H9 (cell line): ENCODE measurements around the gene EEF2KMT. TPM values are rescaled to one million over a fixed set of nuclear protein-coding genes. Genes with fewer than 3 reads are reported as not detected.
"Not testable (repeated sequence)": the region's sequence is repeated elsewhere in the genome, so short reads cannot be mapped to it uniquely, and the experiment has no call there.

ENCODE experiments used
- DNase-seq: peaks from one replicate; pipeline ENCODE4 v3.0.0-alpha.2; 2017
- H2AFZ ChIP-seq: one replicate; pipeline ENCODE4 v1.6.1; 2013; ENCODE audit warnings: mild to moderate bottlenecking, low read length, control low read depth, moderate library complexity
- H2AK5ac ChIP-seq: 2 replicates; pipeline ENCODE4 v1.6.1; 2013; ENCODE audit warnings: low read length, control low read depth, mixed read lengths; ENCODE audit not compliant: insufficient read length
- H2BK120ac ChIP-seq: one replicate; pipeline ENCODE4 v1.6.1; 2013; ENCODE audit warnings: low read depth, mild to moderate bottlenecking, low read length, control low read depth, inconsistent platforms; ENCODE audit not compliant: poor library complexity, severe bottlenecking
- H2BK12ac ChIP-seq: 2 replicates; pipeline ENCODE4 v1.6.1; 2013; ENCODE audit warnings: low read length, control low read depth, mixed read lengths, low read depth; ENCODE audit not compliant: insufficient read length
- H2BK15ac ChIP-seq: 2 replicates; pipeline ENCODE4 v1.6.1; 2013; ENCODE audit warnings: low read depth, low read length, control low read depth
- H2BK20ac ChIP-seq: one replicate; pipeline ENCODE4 v1.6.1; 2013; ENCODE audit warnings: low read depth, mild to moderate bottlenecking, low read length, control low read depth, inconsistent platforms; ENCODE audit not compliant: poor library complexity, severe bottlenecking
- H2BK5ac ChIP-seq: 2 replicates; pipeline ENCODE4 v1.6.1; 2013; ENCODE audit warnings: low read length, control low read depth, mixed read lengths; ENCODE audit not compliant: insufficient read length
- H3K14ac ChIP-seq: 2 replicates; pipeline ENCODE4 v1.6.1; 2013; ENCODE audit warnings: low read length, control low read depth; ENCODE audit not compliant: insufficient read depth
- H3K18ac ChIP-seq: 2 replicates; pipeline ENCODE4 v1.6.1; 2013; ENCODE audit warnings: low read depth, mild to moderate bottlenecking, mixed read lengths, low read length, control low read depth; ENCODE audit not compliant: insufficient read length
- H3K23ac ChIP-seq: 2 replicates; pipeline ENCODE4 v1.6.1; 2013; ENCODE audit warnings: low read length, control low read depth, mixed read lengths, low read depth; ENCODE audit not compliant: insufficient read length
- H3K23me2 ChIP-seq: 2 replicates; pipeline ENCODE4 v1.6.1; 2013; ENCODE audit warnings: low read depth, mild to moderate bottlenecking, mixed read lengths, low read length, control low read depth; ENCODE audit not compliant: insufficient read length, poor library complexity, severe bottlenecking
- H3K27ac ChIP-seq: 2 replicates; pipeline ENCODE4 v1.5.1; 2013; ENCODE audit warnings: low read length, control low read depth, mixed read lengths, low read depth; ENCODE audit not compliant: insufficient read length
- H3K27me3 ChIP-seq: 2 replicates; pipeline ENCODE4 v1.6.1; 2013; ENCODE audit warnings: low read length, control low read depth, inconsistent platforms; ENCODE audit not compliant: insufficient read depth
- H3K4ac ChIP-seq: 2 replicates; pipeline ENCODE4 v1.6.1; 2013; ENCODE audit warnings: low read depth, mild to moderate bottlenecking, control low read depth, inconsistent platforms, low read length, moderate library complexity
- H3K4me1 ChIP-seq: 2 replicates; pipeline ENCODE4 v1.6.1; 2013; ENCODE audit warnings: low read length, control low read depth, inconsistent platforms; ENCODE audit not compliant: insufficient read depth
- H3K4me2 ChIP-seq: 2 replicates; pipeline ENCODE4 v1.6.1; 2013; ENCODE audit warnings: low read length, control low read depth, mixed read lengths; ENCODE audit not compliant: insufficient read length, insufficient read depth
- H3K56ac ChIP-seq: 2 replicates; pipeline ENCODE4 v1.6.1; 2013; ENCODE audit warnings: low read depth, mild to moderate bottlenecking, mixed read lengths, low read length, control low read depth; ENCODE audit not compliant: insufficient read length
- H3K79me1 ChIP-seq: 2 replicates; pipeline ENCODE4 v1.6.1; 2013; ENCODE audit warnings: low read depth, mild to moderate bottlenecking, moderate library complexity, low read length, control low read depth, inconsistent platforms; ENCODE audit not compliant: insufficient read depth, poor library complexity, severe bottlenecking
- H3K79me2 ChIP-seq: 2 replicates; pipeline ENCODE4 v1.6.1; 2013; ENCODE audit warnings: low read length, control low read depth, inconsistent platforms; ENCODE audit not compliant: insufficient read depth
- H3K9ac ChIP-seq: 2 replicates; pipeline ENCODE4 v1.6.1; 2013; ENCODE audit warnings: low read length, control low read depth, mixed read lengths; ENCODE audit not compliant: insufficient read length; ENCODE audit errors: extremely low read depth
- H3K9me3 ChIP-seq: one replicate; pipeline ENCODE4 v1.6.1; 2013; ENCODE audit warnings: low read depth, low read length, inconsistent platforms; ENCODE audit not compliant: control insufficient read depth
- H3T11ph ChIP-seq: one replicate; pipeline ENCODE4 v1.6.1; 2013; ENCODE audit warnings: mild to moderate bottlenecking, low read length, control low read depth, inconsistent platforms
- H4K20me1 ChIP-seq: one replicate; pipeline ENCODE4 v1.6.1; 2013; ENCODE audit not compliant: control insufficient read depth, insufficient read length, insufficient read depth
- H4K5ac ChIP-seq: 2 replicates; pipeline ENCODE4 v1.6.1; 2013; ENCODE audit warnings: low read depth, mild to moderate bottlenecking, mixed read lengths, low read length, control low read depth; ENCODE audit not compliant: insufficient read length
- H4K8ac ChIP-seq: replicated peaks from 2 replicates; pipeline ENCODE4 v1.6.1; 2013; ENCODE audit warnings: low read length, control low read depth, mixed read lengths, low read depth; ENCODE audit not compliant: insufficient read length
- H4K91ac ChIP-seq: 2 replicates; pipeline ENCODE4 v1.6.1; 2013; ENCODE audit warnings: low read depth, mild to moderate bottlenecking, moderate library complexity, mixed read lengths, low read length, control low read depth; ENCODE audit not compliant: insufficient read length
- H3K27ac Mint-ChIP-seq, 3 experiments: 2 replicates in 2 of 3; 3 replicates in 1 of 3; pipeline ENCODE4 v1.8.0; 2020 to 2021; ENCODE audit warnings: mixed read lengths in 3 of 3, mild to moderate bottlenecking in 1 of 3, moderate library complexity in 1 of 3
- H3K27me3 Mint-ChIP-seq: 2 replicates; pipeline ENCODE4 v1.8.0; 2021; ENCODE audit warnings: low read depth, mild to moderate bottlenecking, moderate library complexity, mixed read lengths
- H3K36me3 Mint-ChIP-seq, 3 experiments: 2 replicates in 2 of 3; 3 replicates in 1 of 3; pipeline ENCODE4 v1.8.0; 2020 to 2021; ENCODE audit warnings: low read depth in 3 of 3, mixed read lengths in 3 of 3; ENCODE audit not compliant: insufficient read depth in 1 of 3
- H3K4me1 Mint-ChIP-seq, 2 experiments: 2 replicates each; pipeline ENCODE4 v1.8.0; 2020; ENCODE audit warnings: mixed read lengths in 2 of 2
- H3K4me3 Mint-ChIP-seq, 2 experiments: 2 replicates in 1 of 2; 3 replicates in 1 of 2; pipeline ENCODE4 v1.8.0; 2020 to 2021; ENCODE audit warnings: mild to moderate bottlenecking in 2 of 2, mixed read lengths in 2 of 2, moderate library complexity in 1 of 2
- H3K9me3 Mint-ChIP-seq, 2 experiments: 2 replicates in 1 of 2; 3 replicates in 1 of 2; pipeline ENCODE4 v1.8.0; 2020; ENCODE audit warnings: mild to moderate bottlenecking in 2 of 2, mixed read lengths in 2 of 2, moderate library complexity in 1 of 2
- CTCF ChIP-seq: fragments of 200-600 bp; sonication (generic); conservative IDR thresholded peaks from 3 replicates; pipeline ENCODE4 v1.8.0; 2021; ENCODE audit warnings: antibody characterized with exemption, mild to moderate bottlenecking
- WGBS: extraction: QIAGEN DNeasy Blood & Tissue Kit; methylation state at CpG from one replicate; pipeline ENCODE4 v1.1.7; 2013; ENCODE audit warnings: missing lambda C conversion rate, low lambda C conversion rate, mixed read lengths; ENCODE audit not compliant: insufficient read length; ENCODE audit errors: extremely low coverage; 5-methylcytosine and 5-hydroxymethylcytosine counted together
- total RNA-seq: library from RNA; stranded (reverse); gene quantifications from 2 replicates; pipeline ENCODE4 v1.2.1, GENCODE V29; 2021

EEF2KMT gene
- total RNA-seq, 1 experiment from 2014 or later: 16.4 TPM

- Histone ChIP-seq H3K9me3 (no peaks in the 10 kb centered on the region), H3K27ac (no peak overlapping the region), H3K4ac (no peak overlapping the region), H3K9ac (no peak overlapping the region), H2BK15ac (no peak overlapping the region), H3K4me2 (no peak overlapping the region), H4K91ac (no peak overlapping the region), H2BK12ac (no peak overlapping the region), H3K23me2 (no peaks in the 10 kb centered on the region), H4K5ac (no peak overlapping the region), H3K27me3 (no peaks in the 10 kb centered on the region), H3K56ac (no peak overlapping the region), H3K79me1 (no peaks in the 10 kb centered on the region), H2BK120ac (no peak overlapping the region), H3K14ac (no peak overlapping the region), H2AFZ (no peak overlapping the region), H3K18ac (no peak overlapping the region), H3K23ac (no peak overlapping the region), H2BK20ac (no peak overlapping the region), H4K8ac (no peak overlapping the region), H4K20me1 (no peaks in the 10 kb centered on the region), H3K4me1 (no peaks in the 10 kb centered on the region), H3K79me2 (no peaks in the 10 kb centered on the region), H2AK5ac (no peak overlapping the region), H3T11ph (no peak overlapping the region), H2BK5ac (no peak overlapping the region)
- no peaks in the 10 kb centered on the region for H3K36me3 Mint-ChIP-seq
- H3K4me1 Mint-ChIP-seq: peaks cover 4% of the 10 kb centered on the region in 2 experiments; a peak in 2 of 4 replicates
- TF ChIP-seq CTCF: no peak
- DNase-seq: no peak
- no peaks in the 10 kb centered on the region for H3K27me3 Mint-ChIP-seq
- no peaks in the 10 kb centered on the region for H3K9me3 Mint-ChIP-seq
- no CpG with 5 or more reads among the region's 27 CpGs for WGBS
- no peak overlapping the region for H3K4me3 Mint-ChIP-seq
- H3K27ac Mint-ChIP-seq: 0 out of 7 replicates have a peak overlapping the region, but pooled peaks of 1 of the 3 experiments have one; percentile 40
These were observed 11.0 kb upstream of the EEF2KMT start for GRCh38 chr16:5108505-5109158.

GRCh38 chr16:5105039-5105438 lies 7.4 kb upstream of the EEF2KMT start:
- not testable (repeated sequence) for H3K9me3 ChIP-seq, H2AFZ ChIP-seq, H3K4me1 Mint-ChIP-seq, H3T11ph ChIP-seq, H3K4ac ChIP-seq, H3K79me2 ChIP-seq, H3K27me3 Mint-ChIP-seq, H3K4me3 Mint-ChIP-seq, H2BK15ac ChIP-seq, H4K20me1 ChIP-seq, H3K27ac ChIP-seq, H4K8ac ChIP-seq, H3K4me2 ChIP-seq, H4K5ac ChIP-seq, H2BK12ac ChIP-seq, H4K91ac ChIP-seq, H3K14ac ChIP-seq, H3K36me3 Mint-ChIP-seq, H3K4me1 ChIP-seq, H3K23me2 ChIP-seq, H3K27me3 ChIP-seq, H2AK5ac ChIP-seq, H3K23ac ChIP-seq, H3K56ac ChIP-seq, DNase-seq, H3K27ac Mint-ChIP-seq, H3K79me1 ChIP-seq, H2BK20ac ChIP-seq, H3K18ac ChIP-seq, H2BK5ac ChIP-seq, H3K9ac ChIP-seq, H3K9me3 Mint-ChIP-seq, H2BK120ac ChIP-seq
- WGBS: no CpG with 5 or more reads among the region's 5 CpGs
